ENCODE measurements around the gene PCSK6.

Gene PCSK6

GRCh38 chr15:101322854-101323477 is 166.5 kb downstream of the PCSK6 start:
- H3K4me3 ChIP-seq (ENCODE audit: insufficient read depth, low read length, poor library complexity, severe bottlenecking) = no peak overlapping the region
- H3K27ac ChIP-seq (ENCODE audit: low read depth, low read length) = no peak overlapping the region
- H3K9me2 ChIP-seq (replicated peaks; ENCODE audit: insufficient read depth, low read length) = no peaks in the 10 kb centered on the region
- no peaks in the 10 kb centered on the region for H3K79me2 ChIP-seq (ENCODE audit: insufficient read depth, low read length)
- H2AFZ ChIP-seq (ENCODE audit: low read depth, low read length, severe bottlenecking) = no peak overlapping the region
- H3K4me2 ChIP-seq (ENCODE audit: low read depth, low read length, poor library complexity, severe bottlenecking) = no peak overlapping the region
- no peaks in the 10 kb centered on the region for H3K9me3 ChIP-seq (ENCODE audit: insufficient read depth, low read length)
- H3F3A ChIP-seq (ENCODE audit: insufficient read depth) = no peaks in the 10 kb centered on the region
- no peak overlapping the region for H3K9ac ChIP-seq (ENCODE audit: low read length)
- no peaks in the 10 kb centered on the region for H4K20me1 ChIP-seq (ENCODE audit: low read depth, low read length)
- H3K27me3 ChIP-seq (ENCODE audit: low read length) = no peaks in the 10 kb centered on the region
- H3K36me3 ChIP-seq (ENCODE audit: low read length) = no peaks in the 10 kb centered on the region
- TF ChIP-seq EZH2phosphoT487 (conservative IDR thresholded peaks at IDR 0.05; ENCODE audit: low read length) (no peak), CTCF (IDR thresholded peaks at IDR 0.05; ENCODE audit: insufficient read depth, low read length, poor library complexity, severe bottlenecking) (no peak)

GRCh38 chr15:101322016-101322695 is 167.4 kb downstream of the PCSK6 start:
- Histone ChIP-seq H3K27ac (ENCODE audit: low read depth, low read length) (no peak overlapping the region), H3K9me3 (ENCODE audit: insufficient read depth, low read length) (no peaks in the 10 kb centered on the region), H3F3A (ENCODE audit: insufficient read depth) (no peaks in the 10 kb centered on the region), H3K4me3 (ENCODE audit: insufficient read depth, low read length, poor library complexity, severe bottlenecking) (no peak overlapping the region), H3K4me2 (ENCODE audit: low read depth, low read length, poor library complexity, severe bottlenecking) (no peak overlapping the region), H3K27me3 (ENCODE audit: low read length) (no peaks in the 10 kb centered on the region), H2AFZ (ENCODE audit: low read depth, low read length, severe bottlenecking) (no peak overlapping the region), H3K9me2 (replicated peaks; ENCODE audit: insufficient read depth, low read length) (no peaks in the 10 kb centered on the region), H4K20me1 (ENCODE audit: low read depth, low read length) (no peaks in the 10 kb centered on the region), H3K36me3 (ENCODE audit: low read length) (no peaks in the 10 kb centered on the region), H3K9ac (ENCODE audit: low read length) (no peak overlapping the region), H3K79me2 (ENCODE audit: insufficient read depth, low read length) (no peaks in the 10 kb centered on the region)
- TF ChIP-seq EZH2phosphoT487 (conservative IDR thresholded peaks at IDR 0.05; ENCODE audit: low read length) = no peak
- no peak for TF ChIP-seq CTCF (IDR thresholded peaks at IDR 0.05; ENCODE audit: insufficient read depth, low read length, poor library complexity, severe bottlenecking)

- Histone ChIP-seq H3K9ac (ENCODE audit: low read length) (no peak overlapping the region), H3K27me3 (ENCODE audit: low read length) (no peaks in the 10 kb centered on the region), H2AFZ (ENCODE audit: low read depth, low read length, severe bottlenecking) (no peak overlapping the region), H3K79me2 (ENCODE audit: insufficient read depth, low read length) (no peaks in the 10 kb centered on the region), H3K36me3 (ENCODE audit: low read length) (no peaks in the 10 kb centered on the region), H4K20me1 (ENCODE audit: low read depth, low read length) (no peaks in the 10 kb centered on the region), H3K4me2 (ENCODE audit: low read depth, low read length, poor library complexity, severe bottlenecking) (no peak overlapping the region), H3F3A (ENCODE audit: insufficient read depth) (no peaks in the 10 kb centered on the region), H3K9me2 (replicated peaks; ENCODE audit: insufficient read depth, low read length) (no peaks in the 10 kb centered on the region), H3K4me3 (ENCODE audit: insufficient read depth, low read length, poor library complexity, severe bottlenecking) (no peak overlapping the region), H3K27ac (ENCODE audit: low read depth, low read length) (no peak overlapping the region), H3K9me3 (ENCODE audit: insufficient read depth, low read length) (no peaks in the 10 kb centered on the region)
- TF ChIP-seq CTCF (IDR thresholded peaks at IDR 0.05; ENCODE audit: insufficient read depth, low read length, poor library complexity, severe bottlenecking) (no peak), EZH2phosphoT487 (conservative IDR thresholded peaks at IDR 0.05; ENCODE audit: low read length) (no peak)
Observed at GRCh38 chr15:101320501-101321052, 168.9 kb downstream of the PCSK6 start.
